NCI-H1930 (cell line): ENCODE data around the gene PSPC1.
"Not testable (repeated sequence)": the region's sequence is repeated elsewhere in the genome, so short reads cannot be mapped to it uniquely, and the experiment has no call there.

Experiments used
- DNase-seq, 2 experiments: peaks; one replicate each; lab custom pipeline; 2025; lab: John Stamatoyannopoulos, UW

The PSPC1 gene

DNA sequence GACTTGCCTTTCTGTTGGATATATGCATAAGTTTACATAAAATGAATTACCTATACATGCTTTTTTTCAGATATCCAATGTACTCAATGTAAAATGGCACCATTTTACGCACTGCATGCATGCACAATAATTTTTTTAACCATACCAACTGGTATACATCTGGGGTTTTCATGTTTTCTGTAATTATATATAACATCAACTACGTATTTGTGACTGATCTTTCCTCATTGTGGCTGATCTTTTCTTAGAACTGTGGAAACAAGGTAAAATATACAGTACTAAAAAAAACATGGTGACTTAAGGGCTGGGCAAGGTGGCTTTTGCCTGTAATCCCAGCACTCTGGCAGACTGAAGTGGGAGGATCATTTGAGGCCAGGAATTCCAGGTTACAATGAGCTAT is 18.5 kb downstream of the PSPC1 start:
- no peak for DNase-seq

DNA sequence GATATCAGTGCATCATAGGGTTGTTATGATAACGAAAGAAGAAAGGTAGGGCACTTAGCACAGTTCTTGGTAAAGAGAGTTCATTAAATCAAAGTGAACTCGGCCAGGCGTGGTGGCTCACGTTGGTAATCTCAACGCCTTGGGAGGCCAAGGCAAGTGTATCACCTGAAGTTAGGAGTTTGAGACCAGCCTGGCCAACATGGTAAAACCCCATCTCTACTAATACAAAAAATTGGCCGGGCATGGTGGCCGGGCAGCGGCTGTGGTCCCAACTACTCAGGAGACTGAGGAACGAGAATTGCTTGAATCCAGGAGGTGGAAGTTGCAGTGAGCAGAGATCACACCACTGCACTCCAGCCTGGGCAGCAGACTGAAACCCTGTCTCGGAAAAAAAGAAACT is 19.1 kb downstream of the PSPC1 start:
- no peak for DNase-seq

DNA sequence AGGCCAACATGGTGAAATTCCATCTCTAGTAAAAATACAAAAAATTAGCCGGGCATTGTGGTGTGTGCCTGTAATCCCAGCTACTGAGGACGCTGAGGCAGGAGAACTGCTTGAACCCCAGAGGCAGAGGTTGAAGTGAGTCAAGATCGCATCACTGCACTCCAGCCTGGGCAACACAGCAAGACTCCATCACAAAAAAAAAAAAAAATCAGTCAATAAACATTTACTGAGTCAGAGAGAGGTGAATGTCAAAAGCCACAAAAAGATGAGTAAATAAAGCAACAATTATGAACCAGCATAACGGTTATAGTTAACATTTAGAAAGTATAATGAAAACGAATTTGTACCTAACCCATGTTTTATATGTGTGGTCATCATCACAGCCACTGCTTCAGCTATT is 23.1 kb downstream of the PSPC1 start:
- DNase-seq = no peak

DNA sequence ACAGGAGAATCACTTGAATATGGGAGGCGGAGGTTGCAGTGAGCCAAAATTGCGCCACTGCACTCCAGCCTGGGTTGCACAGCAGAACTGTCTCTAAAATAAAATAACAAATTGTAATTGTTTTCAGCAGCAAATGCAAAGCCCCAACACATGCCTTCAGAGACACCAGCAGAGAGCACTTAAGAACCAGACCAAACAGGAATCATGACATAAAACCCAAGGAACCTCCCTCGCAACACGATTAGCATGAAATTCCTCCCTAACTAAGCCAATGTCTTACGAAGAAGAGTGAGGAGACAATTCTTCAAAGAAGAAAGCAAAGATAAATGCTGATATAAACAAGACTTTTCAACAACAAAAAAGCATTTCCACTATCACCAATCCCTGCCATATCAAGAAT is 40.1 kb downstream of the PSPC1 start:
- no peak for DNase-seq

DNA sequence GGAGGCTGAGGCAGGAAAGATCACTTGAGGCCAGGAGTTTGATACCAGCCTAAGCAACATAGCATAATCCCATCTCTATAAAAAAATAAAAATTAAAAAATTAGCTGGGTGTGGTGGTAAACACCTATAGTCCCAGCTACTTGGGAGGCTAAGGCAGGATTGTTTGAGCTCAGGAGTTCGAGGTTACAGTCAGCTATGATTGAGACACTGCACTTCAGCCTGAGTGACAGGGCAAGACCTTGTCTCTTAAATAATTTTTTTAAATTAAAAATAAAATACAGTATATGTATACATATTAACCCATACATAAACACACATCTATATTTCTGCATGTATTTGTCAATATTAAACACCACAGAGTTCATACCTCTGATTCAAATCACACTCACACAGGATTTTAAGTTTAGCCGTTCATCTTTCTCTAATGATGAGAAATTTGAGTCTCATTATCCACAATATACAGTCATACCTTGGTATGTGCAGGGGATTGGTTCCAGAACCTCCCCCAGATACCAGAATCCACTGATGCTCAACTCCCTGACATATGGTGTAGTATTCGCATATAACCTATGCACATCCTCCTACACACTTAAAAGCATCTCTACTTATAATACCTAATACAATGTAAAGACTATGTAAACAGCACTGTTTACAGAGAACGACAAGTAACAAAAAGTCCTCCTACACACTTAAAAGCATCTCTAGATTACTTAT is 44.7 kb downstream of the PSPC1 start:
- DNase-seq = no peak

DNA sequence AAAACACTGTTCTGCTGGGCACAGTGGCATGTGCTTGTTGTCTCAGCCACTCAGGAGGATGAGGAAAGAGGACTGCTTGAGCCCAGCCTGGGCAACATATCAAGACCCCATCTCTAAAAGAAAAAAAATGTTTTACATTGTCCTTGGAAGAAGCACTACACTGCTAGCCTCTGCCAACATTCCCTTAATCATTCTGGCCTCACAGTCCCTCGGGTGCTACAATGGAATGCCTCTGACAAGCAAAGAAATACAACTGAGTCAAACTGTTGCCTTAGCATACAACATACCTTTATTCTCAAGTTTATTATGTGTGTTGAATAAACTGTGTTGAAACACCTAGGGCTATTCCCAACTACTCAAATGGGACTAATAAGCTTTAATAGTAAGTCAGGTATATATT is 56.1 kb downstream of the PSPC1 start:
- DNase-seq = no peak

DNA sequence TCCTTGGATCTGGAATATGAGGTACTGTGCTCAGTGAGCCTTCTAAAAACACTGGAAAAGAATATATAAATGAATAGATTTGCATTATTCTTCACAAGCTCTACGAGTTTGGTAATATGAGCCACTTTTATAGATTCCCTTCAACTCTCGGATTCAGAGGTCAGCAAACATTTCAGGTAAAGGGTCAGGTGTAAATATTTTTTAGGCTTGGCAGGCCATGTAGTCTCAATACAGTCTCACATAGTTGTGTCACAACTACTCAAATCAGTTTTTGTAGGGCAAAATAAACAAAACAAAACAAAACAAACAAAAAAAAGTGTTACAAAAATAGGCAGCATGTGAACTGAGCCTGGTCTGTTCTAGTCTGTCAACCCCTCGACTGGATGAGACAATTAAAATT is 57.4 kb downstream of the PSPC1 start:
- DNase-seq = no peak

DNA sequence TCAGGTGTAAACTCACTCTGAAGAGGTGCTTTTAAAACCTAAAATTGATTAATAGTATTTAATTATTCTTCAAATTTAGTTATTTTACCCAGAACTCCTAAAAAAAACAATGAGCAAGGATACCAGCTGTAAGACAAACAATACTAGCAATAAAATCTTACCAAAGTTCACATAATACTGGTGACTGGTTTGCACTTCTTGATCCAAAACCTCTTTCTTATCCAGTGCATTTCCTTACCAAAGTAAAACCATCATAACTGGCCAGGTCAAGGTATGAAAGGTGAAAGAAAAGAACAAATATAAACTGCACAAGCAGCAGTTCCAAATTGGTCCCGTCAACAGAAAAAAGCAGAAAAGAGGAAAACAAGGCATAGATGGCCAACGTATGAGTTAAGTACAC is 62.7 kb downstream of the PSPC1 start:
- DNase-seq = no peak

DNA sequence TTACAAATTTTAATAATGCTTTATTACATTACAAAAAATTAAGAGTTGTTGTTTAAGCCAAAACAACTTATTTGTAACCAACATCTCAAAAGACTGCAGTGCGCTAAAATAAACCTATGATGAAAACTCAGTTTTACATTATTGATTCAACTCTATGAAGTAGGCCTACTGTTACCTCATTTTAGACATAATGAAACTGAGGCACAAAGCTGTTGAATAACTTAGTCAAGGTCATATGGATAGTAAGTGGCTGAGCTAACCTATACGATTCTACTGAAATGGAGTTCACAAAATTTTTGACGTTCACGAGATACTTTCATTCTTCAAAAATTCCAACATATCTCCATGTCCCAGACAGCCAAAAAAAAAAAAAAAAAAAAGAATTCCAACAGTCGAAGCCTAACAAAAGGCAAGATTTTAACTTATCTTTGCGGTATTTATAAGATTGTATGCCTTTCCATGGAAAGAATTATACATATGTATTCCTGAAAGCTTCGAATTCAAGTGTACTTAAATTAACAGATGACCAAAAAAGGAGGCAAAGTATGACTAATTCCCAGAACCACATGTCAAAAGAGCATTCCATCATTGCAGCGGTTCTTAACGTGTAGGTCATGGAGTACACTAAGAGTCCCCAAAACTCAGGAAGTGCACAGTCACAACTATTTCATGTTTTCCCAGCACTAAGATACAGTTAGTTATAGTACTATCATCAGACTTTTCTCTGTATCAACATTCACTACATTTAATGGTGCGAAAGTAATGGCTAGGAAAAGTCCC is 69.4 kb downstream of the PSPC1 start:
- DNase-seq = no peak

DNA sequence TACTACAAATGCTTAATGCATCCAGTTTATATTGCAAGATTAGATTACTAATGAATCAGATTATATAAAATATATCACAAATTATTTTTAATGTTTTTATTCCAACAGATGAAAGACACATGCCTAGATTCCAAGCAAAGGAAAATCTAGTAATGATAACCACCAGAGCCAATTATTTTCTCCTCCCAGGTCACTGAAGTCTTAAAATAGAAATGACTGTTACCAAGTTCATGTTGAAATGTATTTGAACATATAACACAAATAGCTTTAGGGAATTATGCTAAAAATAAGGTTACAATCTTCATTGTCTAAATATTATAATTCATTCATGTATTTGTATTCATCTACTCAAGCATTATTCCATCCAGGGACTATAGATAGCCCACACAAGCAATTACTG is 73.0 kb downstream of the PSPC1 start:
- DNase-seq = not testable (repeated sequence)

DNA sequence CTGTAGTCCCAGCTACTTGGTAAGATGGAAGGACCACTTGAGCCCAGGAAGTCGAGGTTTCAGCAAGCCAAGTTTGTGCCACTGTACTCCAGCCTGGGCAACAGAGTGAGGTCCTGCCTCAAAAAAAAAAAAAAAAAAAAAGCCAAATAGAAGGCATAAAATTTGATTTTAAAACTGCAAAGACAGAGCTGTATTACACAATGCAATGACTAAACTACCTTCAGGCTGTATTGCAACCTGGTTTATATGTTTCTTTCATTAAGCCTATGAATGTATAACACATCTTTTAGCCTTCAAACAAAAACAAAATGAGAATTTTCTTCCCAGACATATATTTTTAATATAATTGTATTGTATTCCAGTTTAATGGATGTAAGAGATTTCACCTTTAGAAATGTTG is 73.7 kb downstream of the PSPC1 start:
- DNase-seq = not testable (repeated sequence)

DNA sequence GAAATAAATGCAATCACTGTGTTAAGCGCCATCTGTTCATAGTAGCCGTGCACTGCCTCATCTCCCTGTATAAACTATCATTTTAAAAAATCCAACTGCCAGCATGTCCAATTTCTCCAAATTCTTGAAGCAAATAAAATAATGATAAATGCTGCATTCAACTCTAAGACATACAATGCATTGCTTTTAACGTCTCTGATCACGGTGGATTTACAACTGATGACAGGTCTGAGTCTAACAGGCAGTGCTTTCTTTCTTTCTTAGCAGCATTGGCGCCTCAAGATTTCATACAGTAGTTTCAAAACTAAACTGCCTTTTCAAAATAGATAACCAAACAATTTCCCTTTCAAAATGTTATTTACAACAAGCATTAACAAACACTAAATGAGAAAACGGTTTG is 78.5 kb downstream of the PSPC1 start:
- DNase-seq = not testable (repeated sequence)

DNA sequence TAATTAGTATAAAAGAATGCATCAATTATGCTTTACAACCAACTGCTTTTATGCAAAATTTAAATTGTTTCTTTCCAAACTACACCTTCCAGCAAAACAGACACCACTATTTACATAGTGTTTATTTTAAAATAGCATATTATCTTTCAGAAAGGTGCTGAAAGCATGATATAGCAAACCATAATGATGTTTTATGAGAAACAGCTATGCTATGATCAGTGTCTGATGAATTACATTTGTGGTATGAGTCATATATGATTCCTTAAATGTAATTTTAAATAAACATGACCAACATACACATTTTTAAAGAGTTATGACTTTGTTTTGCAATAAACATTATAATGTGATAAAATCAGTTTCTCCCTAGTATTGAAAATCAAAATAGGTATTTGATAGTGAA is 81.1 kb downstream of the PSPC1 start:
- DNase-seq = not testable (repeated sequence)

DNA sequence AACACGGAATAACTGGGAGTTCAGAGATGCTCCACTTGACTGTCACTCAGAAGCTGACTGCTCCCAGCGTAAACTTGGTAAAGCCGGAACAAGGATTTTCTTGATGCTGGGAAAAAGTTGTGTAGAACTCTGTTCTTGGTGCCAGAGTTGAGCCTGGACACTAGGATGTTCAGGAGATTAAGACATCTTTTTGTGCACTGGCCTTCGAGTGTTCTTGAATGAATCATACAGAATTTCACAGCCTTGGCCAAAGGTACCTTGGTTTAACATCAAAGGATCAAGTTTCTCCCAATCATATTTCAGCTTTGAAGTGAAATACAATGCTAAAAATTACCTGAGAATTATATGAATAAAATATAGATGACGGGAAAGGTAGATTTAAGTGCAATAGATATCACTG is 81.8 kb downstream of the PSPC1 start:
- DNase-seq = not testable (repeated sequence)

DNA sequence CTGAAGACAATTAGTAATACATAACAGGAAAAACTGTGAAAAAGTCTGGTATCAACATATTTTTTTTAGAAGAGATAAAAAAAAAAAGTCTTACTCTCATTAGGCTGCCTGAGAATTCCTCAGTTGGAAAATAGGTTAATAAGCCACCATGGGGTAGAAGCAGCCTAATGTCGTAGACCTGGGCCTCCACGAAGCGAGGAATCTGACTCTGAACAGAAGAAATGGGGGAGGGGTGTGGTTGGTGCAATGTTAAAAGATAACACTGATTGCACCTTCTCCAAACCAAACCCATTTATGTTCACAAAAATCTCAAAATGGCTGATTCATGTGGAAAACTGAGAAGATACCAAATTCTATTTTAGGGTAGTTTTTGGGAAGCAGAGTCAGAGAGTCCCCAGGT is 86.9 kb downstream of the PSPC1 start:
- no peak for DNase-seq

DNA sequence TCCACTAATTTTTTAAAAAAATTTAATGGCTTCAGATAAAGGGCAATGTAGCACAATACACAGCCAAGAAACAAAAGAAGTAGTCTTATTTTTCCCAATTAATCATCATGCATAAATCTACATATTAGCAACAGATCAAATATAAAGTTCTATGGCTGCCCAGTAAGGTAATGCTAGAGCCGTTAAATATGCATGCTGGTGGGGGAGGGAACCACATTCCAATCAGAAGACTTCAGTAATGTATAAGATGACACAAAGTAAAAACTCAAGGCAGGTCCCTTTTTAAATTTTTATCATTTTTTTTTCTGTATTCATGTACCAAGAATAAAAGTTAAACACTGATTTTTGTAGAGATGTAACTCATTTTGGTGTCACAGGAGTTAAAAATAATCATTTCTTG is 87.3 kb downstream of the PSPC1 start:
- no peak for DNase-seq

DNA sequence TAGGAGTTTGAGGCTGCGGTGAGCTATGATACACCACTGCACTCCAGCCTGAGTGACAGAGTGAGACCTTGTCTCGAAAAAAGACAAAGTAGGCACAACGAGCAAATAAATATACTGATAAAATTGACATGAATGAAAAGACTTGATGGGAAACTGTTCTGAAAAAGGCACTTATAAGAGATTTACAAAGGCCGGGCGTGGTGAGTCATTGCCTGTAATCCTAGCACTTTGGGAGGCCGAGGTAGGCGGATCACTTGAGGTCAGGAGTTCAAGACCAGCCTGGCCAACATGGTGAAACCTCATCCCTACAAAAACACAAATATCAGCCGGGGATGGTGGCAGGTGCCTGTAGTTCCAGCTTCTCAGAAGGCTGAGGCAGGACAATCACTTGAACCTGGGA is 91.3 kb downstream of the PSPC1 start:
- not testable (repeated sequence) for DNase-seq

DNA sequence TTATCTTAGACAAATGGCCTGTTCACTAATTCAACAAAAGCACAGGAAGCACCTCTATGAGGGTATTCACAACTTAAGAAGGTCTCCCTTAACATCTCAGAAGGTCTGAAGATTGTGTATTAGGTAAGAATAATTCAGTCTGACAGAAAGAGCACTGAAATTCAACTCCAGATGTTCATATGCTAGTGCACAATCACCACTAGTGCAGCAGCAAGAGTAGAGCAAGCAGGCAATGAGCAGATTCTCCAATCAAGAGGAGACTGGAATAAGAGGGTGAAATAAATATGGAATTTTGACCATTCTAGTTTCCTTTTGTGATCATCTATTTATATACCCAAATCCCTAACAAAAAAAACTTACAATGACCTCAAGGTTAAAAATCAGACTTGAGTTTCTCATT is 97.3 kb downstream of the PSPC1 start:
- DNase-seq = no peak

DNA sequence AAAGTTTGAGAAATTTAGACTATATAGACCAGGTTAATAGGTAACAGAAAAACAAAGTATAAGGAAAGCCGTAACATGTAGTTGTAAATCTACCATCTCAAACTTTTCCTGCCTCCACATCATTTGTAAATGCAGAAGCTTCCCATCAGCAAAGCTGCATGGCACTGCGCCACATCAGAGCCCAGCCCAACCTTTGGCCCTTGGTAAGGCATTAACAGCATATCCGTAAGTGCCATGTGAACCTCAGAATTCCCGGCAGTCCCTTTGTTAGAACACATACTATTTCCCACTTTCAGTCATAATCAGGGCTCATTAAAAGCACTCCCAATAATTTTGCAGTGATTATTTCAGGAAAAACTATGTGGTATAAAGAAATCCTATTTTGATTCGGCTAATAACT is 97.7 kb downstream of the PSPC1 start:
- no peak for DNase-seq

DNA sequence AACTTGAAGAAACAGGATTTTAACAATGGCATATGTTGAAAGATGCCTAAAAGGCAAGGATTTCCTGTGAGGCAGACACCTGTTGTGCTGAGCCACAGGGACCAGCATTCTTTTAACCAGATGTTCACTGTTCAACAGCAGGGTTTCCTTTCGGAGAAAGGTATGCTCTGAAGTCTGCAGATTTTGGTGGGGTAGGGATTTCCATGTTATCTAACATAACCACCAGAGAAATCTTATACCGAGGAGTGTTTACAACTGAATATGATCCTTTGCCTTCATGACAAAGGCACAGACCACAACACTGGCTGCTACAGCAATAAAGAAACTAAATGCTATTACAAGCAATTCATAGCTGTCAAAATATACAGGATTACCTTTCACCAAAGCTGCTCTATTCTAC is 101.2 kb downstream of the PSPC1 start:
- DNase-seq = no peak

DNA sequence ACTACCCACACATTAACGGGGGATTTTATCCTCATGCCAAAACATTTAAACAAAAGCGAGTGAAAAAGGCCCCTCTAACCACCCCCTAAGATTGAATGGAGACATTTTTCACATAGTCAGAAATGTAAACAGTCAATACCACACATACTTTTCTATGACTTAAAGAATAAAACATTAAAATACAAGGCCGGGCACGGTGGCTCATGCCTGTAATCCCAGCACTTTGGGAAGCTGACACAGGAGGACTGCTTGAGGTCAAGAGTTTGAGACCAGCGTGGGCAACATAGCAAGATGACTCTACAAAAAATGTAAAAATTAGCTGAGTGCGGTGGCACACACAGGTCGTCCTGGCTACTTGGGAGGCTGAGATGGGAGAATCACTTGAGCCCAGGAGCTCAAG is 102.0 kb downstream of the PSPC1 start:
- DNase-seq = no peak

DNA sequence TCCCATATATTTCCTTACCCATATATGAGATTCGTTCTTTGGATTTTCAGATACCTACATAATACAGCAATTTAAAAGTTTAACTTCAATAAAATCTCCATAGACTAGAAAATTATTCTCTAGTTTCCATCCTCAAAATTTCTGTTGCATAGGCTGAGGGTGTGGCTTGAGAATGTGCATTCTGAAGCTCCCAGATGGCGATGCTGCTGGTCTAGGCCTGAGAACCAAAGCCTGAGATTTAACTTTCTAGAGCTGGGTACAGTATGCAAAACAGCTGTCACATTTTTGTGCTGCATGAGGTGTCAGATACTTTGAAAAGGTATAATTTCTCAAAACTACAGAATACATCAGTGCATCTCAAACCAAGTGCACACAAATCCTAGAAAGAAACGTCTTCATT is 106.6 kb downstream of the PSPC1 start:
- no peak for DNase-seq

DNA sequence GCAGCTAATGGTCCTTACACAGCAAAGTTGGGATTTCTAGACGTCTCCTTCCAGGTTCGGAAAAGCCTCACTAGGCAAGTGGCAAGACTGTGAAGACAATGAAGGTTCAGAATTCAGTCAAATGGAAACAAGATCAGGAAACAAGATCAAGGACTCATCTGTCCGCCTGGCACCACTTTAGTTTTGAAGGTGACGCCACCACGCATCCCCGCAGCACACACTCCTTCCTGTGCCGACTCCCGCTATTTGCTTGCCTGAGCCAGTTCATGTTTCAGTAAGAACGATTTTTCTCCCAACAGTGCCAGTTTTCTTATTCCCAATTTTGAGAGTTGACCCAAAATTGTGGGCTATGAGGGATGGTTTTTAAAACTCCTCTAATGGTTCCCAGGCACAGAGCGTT is 107.8 kb downstream of the PSPC1 start:
- no peak for DNase-seq
